ENCODE results near the gene CCNJL. TPM values are rescaled to one million over a fixed set of nuclear protein-coding genes. Genes with fewer than 3 reads are reported as not detected.

The CCNJL gene
- total RNA-seq, 4 donors from 2014 or later, result under 0.01 to 5.8 (median 2.6) TPM; not detected in 1

GRCh38 chr5:160207061-160207460 is 105.3 kb downstream of the CCNJL start:
- intact Hi-C loops (cut with DNase I; ENCODE audit: low total_unique reads), result no loop called here
- no peaks in the 10 kb centered on the region for H3K9me3 ChIP-seq
- no peaks in the 10 kb centered on the region for H3K27me3 ChIP-seq
- no peaks in the 10 kb centered on the region for H3K4me1 ChIP-seq
- no peaks in the 10 kb centered on the region for H3K36me3 ChIP-seq
- no peak overlapping the region for H3K4me3 ChIP-seq
- H3K27ac ChIP-seq, result no peak overlapping the region
- DNase-seq, result no peak
- TF ChIP-seq CTCF (IDR thresholded peaks at IDR 0.05) (no peak), POLR2A (IDR thresholded peaks at IDR 0.05) (no peak)

Small RNA genes within 50 kb of the gene (small RNA-seq; reads per million reads assigned to genes)
- not detected for gene AC112191.3

Other genes with a start within 250 kb of the CCNJL start
- 10 to 100 TPM; 12.9 to 46.3 (median 28.1) TPM for gene PWWP2A, start 193.1 kb downstream of the CCNJL start, total RNA-seq
- under 1 TPM in 2 of 4 donors, not detected in 2; 0.59 to 0.76 TPM for gene FABP6, start 83.1 kb downstream of the CCNJL start, total RNA-seq
- gene C1QTNF2, start 58.1 kb upstream of the CCNJL start, total RNA-seq, result 10 to 100 TPM in 1 of 4 donors, 1 to 10 TPM in 2, under 1 TPM in 1; 0.59 to 16.5 (median 3.0) TPM
- 10 to 100 TPM in 3 of 4 donors, 1 to 10 TPM in 1; 6.1 to 34.1 (median 18.4) TPM for gene FAM200C, start 87.5 kb upstream of the CCNJL start, total RNA-seq
- 10 to 100 TPM; 26.6 to 90.0 (median 52.4) TPM for gene SLU7, start 106.5 kb upstream of the CCNJL start, total RNA-seq
- gene PTTG1, start 109.3 kb upstream of the CCNJL start, total RNA-seq, result 10 to 100 TPM in 2 of 4 donors, 1 to 10 TPM in 1, not detected in 1; 2.4 to 40.0 (median 10.6) TPM

All from uterus (tissue), 4 donors.